HepG2 (cell line): ENCODE data around the gene SNAPC4. TPM values are rescaled to one million over a fixed set of nuclear protein-coding genes. Genes with fewer than 3 reads are reported as not detected.

Experiments used
- ADNP ChIP-seq: sonication (generic); formaldehyde crosslinking; IDR thresholded peaks from 2 replicates; pipeline ENCODE4 v1.4.0; 2020; ENCODE audit warnings: missing genetic modification reagents
- BATF2 ChIP-seq: sonication (generic); formaldehyde crosslinking; IDR thresholded peaks from 2 replicates; pipeline ENCODE4 v1.8.0; 2022; ENCODE audit warnings: mild to moderate bottlenecking, missing genetic modification reagents, moderate library complexity
- BRD4 ChIP-seq: sonication (generic); formaldehyde crosslinking; IDR thresholded peaks from 2 replicates; pipeline ENCODE4 v1.4.0; 2020; ENCODE audit warnings: missing genetic modification reagents
- CREB1 ChIP-seq, 2 experiments: fragments of 450-650 bp in 1 of 2; IDR thresholded peaks; 2 replicates each; pipeline ENCODE4 v1.6.1; 2016 to 2017; ENCODE audit warnings: control low read depth in 1 of 2, mild to moderate bottlenecking in 1 of 2, missing compliant biosample characterization in 1 of 2, missing genetic modification characterization in 1 of 2
- ETV6 ChIP-seq: sonication (generic); formaldehyde crosslinking; conservative IDR thresholded peaks from 2 replicates; pipeline ENCODE4 v1.4.0; 2020; ENCODE audit warnings: missing genetic modification reagents
- HOXA5 ChIP-seq: sonication (generic); formaldehyde crosslinking; IDR thresholded peaks from 2 replicates; pipeline ENCODE4 v1.4.0; 2020; ENCODE audit warnings: missing genetic modification reagents
- KLF12 ChIP-seq: sonication (generic); formaldehyde crosslinking; IDR thresholded peaks from 2 replicates; pipeline ENCODE4 v1.4.0; 2020; ENCODE audit warnings: missing genetic modification reagents, borderline replicate concordance
- MXD4 ChIP-seq: IDR thresholded peaks from 2 replicates; pipeline ENCODE4 v1.6.1; 2016; ENCODE audit warnings: mild to moderate bottlenecking, missing biosample characterization, missing genetic modification reagents
- NFYC ChIP-seq: IDR thresholded peaks from 2 replicates; pipeline ENCODE4 v1.6.1; 2016; ENCODE audit warnings: missing genetic modification reagents, missing compliant biosample characterization
- PAX8 ChIP-seq: sonication (generic); formaldehyde crosslinking; IDR thresholded peaks from 2 replicates; pipeline ENCODE4 v1.8.0; 2022; ENCODE audit warnings: mild to moderate bottlenecking, missing genetic modification reagents, borderline replicate concordance
- PHF8 ChIP-seq: sonication (generic); formaldehyde crosslinking; IDR thresholded peaks from 2 replicates; pipeline ENCODE4 v1.5.0; 2020; ENCODE audit warnings: missing genetic modification reagents
- RBFOX2 ChIP-seq: fragments of 200-400 bp; formaldehyde crosslinking; IDR thresholded peaks from 2 replicates; pipeline ENCODE4 v1.6.1; 2017; ENCODE audit warnings: low read depth, mild to moderate bottlenecking, low read length
- REL ChIP-seq: sonication (generic); formaldehyde crosslinking; conservative IDR thresholded peaks from 2 replicates; pipeline ENCODE4 v1.8.0; 2022; ENCODE audit warnings: mild to moderate bottlenecking, missing genetic modification reagents, moderate library complexity
- RELA ChIP-seq: sonication (generic); formaldehyde crosslinking; IDR thresholded peaks from 2 replicates; pipeline ENCODE4 v1.4.0; 2020; ENCODE audit warnings: missing genetic modification reagents
- SNRNP70 ChIP-seq: fragments of 200-400 bp; formaldehyde crosslinking; IDR thresholded peaks from 2 replicates; pipeline ENCODE4 v1.6.1; 2017; ENCODE audit warnings: mild to moderate bottlenecking, low read depth, low read length, moderate library complexity
- SRY ChIP-seq: sonication (generic); formaldehyde crosslinking; IDR thresholded peaks from 2 replicates; pipeline ENCODE4 v1.8.0; 2022; ENCODE audit warnings: mild to moderate bottlenecking, missing genetic modification reagents
- ZC3H13 ChIP-seq: sonication (generic); formaldehyde crosslinking; IDR thresholded peaks from 2 replicates; pipeline ENCODE4 v1.8.1; 2023; ENCODE audit warnings: mild to moderate bottlenecking, missing genetic modification reagents, moderate library complexity
- ZNF235 ChIP-seq: sonication (generic); formaldehyde crosslinking; IDR thresholded peaks from 2 replicates; pipeline ENCODE4 v1.8.1; 2023; ENCODE audit warnings: mild to moderate bottlenecking, missing genetic modification reagents, borderline replicate concordance
- ZNF737 ChIP-seq: sonication (generic); formaldehyde crosslinking; IDR thresholded peaks from 2 replicates; pipeline ENCODE4 v1.5.0; 2020; ENCODE audit warnings: missing genetic modification reagents, mild to moderate bottlenecking, borderline replicate concordance
- polyA plus RNA-seq, 8 experiments: library from polyadenylated mRNA; depleted of rRNA in 3 of 8; stranded (reverse) in 7 of 8; unstranded in 1 of 8; fragments of >200 nt; fragmentation: Illumina TruSeq in 4 of 8; extraction: Trizol in 4 of 8; gene quantifications; 2 replicates each; pipeline versions ENCODE4 v1.2.1 to v1.2.3, GENCODE V29; 2011 to 2016; ENCODE audit warnings: low read depth in 4 of 8, missing spikeins in 1 of 8, mixed read lengths in 1 of 8; ENCODE audit not compliant: insufficient read depth in 1 of 8
- total RNA-seq, 5 experiments: library from RNA; depleted of rRNA; stranded (reverse); fragments of >200 nt; fragmentation: Illumina TruSeq; extraction: Trizol; gene quantifications; 2 replicates each; pipeline ENCODE4 v1.2.3, GENCODE V29; 2016; ENCODE audit warnings: low read depth in 1 of 5
- TF ChIP-seq, protein P1 (sequence below): sonication (generic); formaldehyde crosslinking; conservative IDR thresholded peaks from 2 replicates; pipeline ENCODE4 v1.4.0; 2020; ENCODE audit warnings: mild to moderate bottlenecking, missing genetic modification reagents, moderate library complexity
- TF ChIP-seq, protein P2 (sequence below): sonication (generic); formaldehyde crosslinking; IDR thresholded peaks from 2 replicates; pipeline ENCODE4 v1.5.0; 2020; ENCODE audit warnings: mild to moderate bottlenecking, missing genetic modification reagents, borderline replicate concordance

Gene SNAPC4
- total and polyA plus RNA-seq, 2 of the 13 experiments (the other 11 are each of a cell fraction or from before 2014, with no cell fraction given), result 2.0 to 6.0 TPM

DNA sequence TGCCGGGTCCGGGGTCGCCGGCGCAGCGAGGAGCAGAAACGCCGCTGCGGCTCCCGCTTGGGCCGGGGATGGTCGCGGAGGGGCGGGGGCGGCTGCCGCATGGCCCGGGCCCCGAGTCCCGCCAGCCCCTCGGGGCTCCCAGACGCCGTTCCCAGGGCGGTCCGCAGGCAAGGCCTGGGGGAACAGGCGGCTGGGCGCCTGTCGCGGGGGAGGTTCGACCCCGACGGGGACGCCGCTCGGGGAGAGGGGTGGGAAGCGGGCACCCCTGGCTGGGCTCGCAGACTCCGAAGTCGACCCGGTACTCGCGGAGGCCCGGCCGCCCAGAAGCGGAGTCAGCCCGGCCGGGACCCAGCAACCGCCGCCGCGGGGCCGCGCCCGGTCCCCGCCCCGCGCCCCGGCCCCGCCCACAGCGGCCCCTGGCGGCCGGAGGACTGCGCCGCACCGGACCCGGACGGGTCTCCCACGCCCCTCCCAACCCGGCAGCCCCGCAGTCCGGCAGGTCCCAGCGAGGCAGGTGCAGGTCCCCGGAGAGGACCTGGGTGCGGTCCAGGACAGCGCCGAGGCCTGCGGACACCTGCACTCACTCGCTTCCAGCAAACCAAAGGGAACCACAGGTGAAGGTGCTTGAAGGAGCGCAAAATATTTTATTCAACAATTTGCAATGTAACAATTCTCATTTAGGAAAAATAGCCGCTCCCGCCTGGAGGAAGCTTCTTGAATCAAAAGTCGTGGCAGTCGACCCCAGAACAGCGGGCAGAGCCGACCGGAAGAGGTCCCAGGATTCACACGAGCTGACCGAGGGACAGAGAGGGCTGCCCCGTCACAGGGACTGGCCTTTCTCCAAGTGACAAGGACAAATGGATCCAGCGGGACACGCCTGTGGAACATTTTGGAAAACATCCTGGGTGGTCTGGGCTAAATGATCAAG, 39.8 kb upstream of the SNAPC4 start, which contains the start of gene INPP5E (continued):
- TF ChIP-seq SNRNP70, result no peak
- TF ChIP-seq BRD4 (CRISPR knock-in tag), result peak; percentile 50; the same call in 1 of the 2 replicates
- TF ChIP-seq, protein P1, sequence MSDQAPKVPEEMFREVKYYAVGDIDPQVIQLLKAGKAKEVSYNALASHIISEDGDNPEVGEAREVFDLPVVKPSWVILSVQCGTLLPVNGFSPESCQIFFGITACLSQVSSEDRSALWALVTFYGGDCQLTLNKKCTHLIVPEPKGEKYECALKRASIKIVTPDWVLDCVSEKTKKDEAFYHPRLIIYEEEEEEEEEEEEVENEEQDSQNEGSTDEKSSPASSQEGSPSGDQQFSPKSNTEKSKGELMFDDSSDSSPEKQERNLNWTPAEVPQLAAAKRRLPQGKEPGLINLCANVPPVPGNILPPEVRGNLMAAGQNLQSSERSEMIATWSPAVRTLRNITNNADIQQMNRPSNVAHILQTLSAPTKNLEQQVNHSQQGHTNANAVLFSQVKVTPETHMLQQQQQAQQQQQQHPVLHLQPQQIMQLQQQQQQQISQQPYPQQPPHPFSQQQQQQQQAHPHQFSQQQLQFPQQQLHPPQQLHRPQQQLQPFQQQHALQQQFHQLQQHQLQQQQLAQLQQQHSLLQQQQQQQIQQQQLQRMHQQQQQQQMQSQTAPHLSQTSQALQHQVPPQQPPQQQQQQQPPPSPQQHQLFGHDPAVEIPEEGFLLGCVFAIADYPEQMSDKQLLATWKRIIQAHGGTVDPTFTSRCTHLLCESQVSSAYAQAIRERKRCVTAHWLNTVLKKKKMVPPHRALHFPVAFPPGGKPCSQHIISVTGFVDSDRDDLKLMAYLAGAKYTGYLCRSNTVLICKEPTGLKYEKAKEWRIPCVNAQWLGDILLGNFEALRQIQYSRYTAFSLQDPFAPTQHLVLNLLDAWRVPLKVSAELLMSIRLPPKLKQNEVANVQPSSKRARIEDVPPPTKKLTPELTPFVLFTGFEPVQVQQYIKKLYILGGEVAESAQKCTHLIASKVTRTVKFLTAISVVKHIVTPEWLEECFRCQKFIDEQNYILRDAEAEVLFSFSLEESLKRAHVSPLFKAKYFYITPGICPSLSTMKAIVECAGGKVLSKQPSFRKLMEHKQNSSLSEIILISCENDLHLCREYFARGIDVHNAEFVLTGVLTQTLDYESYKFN (CRISPR knock-in tag), result no peak
- peak; percentile 84 for TF ChIP-seq PHF8 (CRISPR knock-in tag)
- TF ChIP-seq SRY (CRISPR knock-in tag), result no peak
- TF ChIP-seq NFYC (CRISPR knock-in tag), result no peak
- no peak for TF ChIP-seq ZNF737 (CRISPR knock-in tag)
- TF ChIP-seq RBFOX2, result peak; percentile 20; the same call in 1 of the 2 replicates
- TF ChIP-seq, protein P2, sequence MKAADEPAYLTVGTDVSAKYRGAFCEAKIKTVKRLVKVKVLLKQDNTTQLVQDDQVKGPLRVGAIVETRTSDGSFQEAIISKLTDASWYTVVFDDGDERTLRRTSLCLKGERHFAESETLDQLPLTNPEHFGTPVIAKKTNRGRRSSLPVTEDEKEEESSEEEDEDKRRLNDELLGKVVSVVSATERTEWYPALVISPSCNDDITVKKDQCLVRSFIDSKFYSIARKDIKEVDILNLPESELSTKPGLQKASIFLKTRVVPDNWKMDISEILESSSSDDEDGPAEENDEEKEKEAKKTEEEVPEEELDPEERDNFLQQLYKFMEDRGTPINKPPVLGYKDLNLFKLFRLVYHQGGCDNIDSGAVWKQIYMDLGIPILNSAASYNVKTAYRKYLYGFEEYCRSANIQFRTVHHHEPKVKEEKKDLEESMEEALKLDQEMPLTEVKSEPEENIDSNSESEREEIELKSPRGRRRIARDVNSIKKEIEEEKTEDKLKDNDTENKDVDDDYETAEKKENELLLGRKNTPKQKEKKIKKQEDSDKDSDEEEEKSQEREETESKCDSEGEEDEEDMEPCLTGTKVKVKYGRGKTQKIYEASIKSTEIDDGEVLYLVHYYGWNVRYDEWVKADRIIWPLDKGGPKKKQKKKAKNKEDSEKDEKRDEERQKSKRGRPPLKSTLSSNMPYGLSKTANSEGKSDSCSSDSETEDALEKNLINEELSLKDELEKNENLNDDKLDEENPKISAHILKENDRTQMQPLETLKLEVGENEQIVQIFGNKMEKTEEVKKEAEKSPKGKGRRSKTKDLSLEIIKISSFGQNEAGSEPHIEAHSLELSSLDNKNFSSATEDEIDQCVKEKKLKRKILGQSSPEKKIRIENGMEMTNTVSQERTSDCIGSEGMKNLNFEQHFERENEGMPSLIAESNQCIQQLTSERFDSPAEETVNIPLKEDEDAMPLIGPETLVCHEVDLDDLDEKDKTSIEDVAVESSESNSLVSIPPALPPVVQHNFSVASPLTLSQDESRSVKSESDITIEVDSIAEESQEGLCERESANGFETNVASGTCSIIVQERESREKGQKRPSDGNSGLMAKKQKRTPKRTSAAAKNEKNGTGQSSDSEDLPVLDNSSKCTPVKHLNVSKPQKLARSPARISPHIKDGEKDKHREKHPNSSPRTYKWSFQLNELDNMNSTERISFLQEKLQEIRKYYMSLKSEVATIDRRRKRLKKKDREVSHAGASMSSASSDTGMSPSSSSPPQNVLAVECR (CRISPR knock-in tag), result peak; percentile 17; the same call in 1 of the 2 replicates
- TF ChIP-seq ETV6 (CRISPR knock-in tag), result no peak
- peak; percentile 63 for TF ChIP-seq HOXA5 (CRISPR knock-in tag)
- no peak for TF ChIP-seq MXD4 (CRISPR knock-in tag)
- TF ChIP-seq ADNP, result no peak
- TF ChIP-seq KLF12 (CRISPR knock-in tag), result no peak; the same call in 1 of the 2 replicates
- TF ChIP-seq ZC3H13 (CRISPR knock-in tag), result peak; percentile 83
- no peak for TF ChIP-seq CREB1 (IDR thresholded peaks at IDR 0.05)
- no peak for TF ChIP-seq CREB1 (CRISPR knock-in tag; IDR thresholded peaks at IDR 0.05)
- TF ChIP-seq BATF2 (CRISPR knock-in tag), result no peak
- TF ChIP-seq REL (CRISPR knock-in tag), result 0 out of 2 replicates have a peak, but pooled peaks have one; percentile 35
- TF ChIP-seq ZNF235 (CRISPR knock-in tag), result no peak
- no peak for TF ChIP-seq PAX8 (CRISPR knock-in tag)
- no peak for TF ChIP-seq RELA (CRISPR knock-in tag)
